HFF-Myc (cell line): ENCODE data around the gene GABRB2.
"Not testable (repeated sequence)": the region's sequence is repeated elsewhere in the genome, so short reads cannot be mapped to it uniquely, and the experiment has no call there.

Experiments
- DNase-seq: peaks from one replicate; pipeline ENCODE4 v3.0.0-alpha.2; 2011; ENCODE audit warnings: low read depth; ENCODE audit errors: extremely low read depth
- H3K4me3 ChIP-seq: replicated peaks from 2 replicates; pipeline ENCODE4 v1.5.1; 2011; ENCODE audit warnings: low read depth, mild to moderate bottlenecking, control low read depth, low read length
- CTCF ChIP-seq: IDR thresholded peaks from 2 replicates; pipeline ENCODE4 v1.5.1; 2012; ENCODE audit warnings: mild to moderate bottlenecking, low read depth, low read length, control low read depth; ENCODE audit errors: missing control alignments

GABRB2 gene

GRCh38 chr5:161302559-161302958 lies 244.0 kb downstream of the GABRB2 start:
- DNase-seq = no peak
- H3K4me3 ChIP-seq = no peak overlapping the region
- TF ChIP-seq CTCF = no peak

DNA sequence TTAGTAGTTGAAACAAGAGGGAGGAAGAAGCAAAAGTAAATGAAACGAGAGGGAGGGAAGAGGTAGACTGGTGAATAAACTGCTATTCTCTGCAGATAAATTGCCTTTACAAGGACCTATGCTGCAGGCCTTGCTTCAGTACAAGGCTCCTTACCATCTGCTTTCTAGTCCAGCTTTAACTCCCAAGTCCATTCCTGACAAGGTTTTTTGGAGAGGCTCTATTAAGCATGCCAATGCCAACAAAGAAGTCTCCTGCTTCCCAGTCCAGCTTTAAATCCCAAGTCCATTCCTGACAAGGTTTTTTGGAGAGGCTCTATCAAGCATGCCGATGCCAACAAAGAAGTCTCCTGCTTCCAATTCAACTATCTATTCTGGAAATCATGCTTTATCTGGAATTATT lies 244.9 kb downstream of the GABRB2 start:
- no peak for DNase-seq
- no peak for TF ChIP-seq CTCF
- no peak overlapping the region for H3K4me3 ChIP-seq

DNA sequence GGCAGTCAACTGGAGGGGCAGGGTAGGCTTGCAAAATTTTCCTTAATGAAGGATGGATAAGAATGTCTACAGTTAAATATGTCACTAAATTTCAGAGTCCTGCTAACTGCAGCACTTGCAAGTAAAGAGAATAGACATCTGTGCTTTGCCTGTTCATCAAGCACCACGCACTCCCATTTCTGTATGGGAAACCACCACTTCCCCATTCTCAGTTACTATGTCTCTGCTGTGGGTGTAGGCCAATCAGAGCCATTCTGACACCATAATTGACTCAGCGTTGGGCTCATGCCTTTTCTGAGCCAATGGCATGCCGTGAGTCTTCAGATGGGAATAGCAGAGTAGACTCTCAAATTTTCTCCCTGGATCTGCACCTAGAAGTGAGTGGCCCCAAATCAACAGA lies 247.5 kb downstream of the GABRB2 start:
- TF ChIP-seq CTCF = no peak
- no peak overlapping the region for H3K4me3 ChIP-seq
- DNase-seq = no peak

DNA sequence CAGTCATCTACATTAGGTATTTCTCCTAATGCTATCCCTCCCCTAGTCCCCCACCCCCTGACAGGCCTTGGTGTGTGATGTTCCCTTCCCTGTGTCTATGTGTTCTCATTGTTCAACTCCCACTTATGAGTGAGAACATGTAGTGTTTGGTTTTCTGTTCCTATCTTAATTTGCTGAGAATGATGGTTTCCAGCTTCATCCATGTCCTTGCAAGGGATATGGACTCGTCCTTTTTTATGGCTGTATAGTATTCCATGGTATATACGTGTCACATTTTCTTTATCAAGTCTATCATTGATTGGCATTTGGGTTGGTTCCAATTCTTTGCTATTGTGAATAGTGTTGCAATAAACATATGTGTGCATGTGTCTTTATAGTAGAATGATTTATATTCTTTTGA lies 249.1 kb downstream of the GABRB2 start:
- not testable (repeated sequence) for H3K4me3 ChIP-seq, DNase-seq

DNA sequence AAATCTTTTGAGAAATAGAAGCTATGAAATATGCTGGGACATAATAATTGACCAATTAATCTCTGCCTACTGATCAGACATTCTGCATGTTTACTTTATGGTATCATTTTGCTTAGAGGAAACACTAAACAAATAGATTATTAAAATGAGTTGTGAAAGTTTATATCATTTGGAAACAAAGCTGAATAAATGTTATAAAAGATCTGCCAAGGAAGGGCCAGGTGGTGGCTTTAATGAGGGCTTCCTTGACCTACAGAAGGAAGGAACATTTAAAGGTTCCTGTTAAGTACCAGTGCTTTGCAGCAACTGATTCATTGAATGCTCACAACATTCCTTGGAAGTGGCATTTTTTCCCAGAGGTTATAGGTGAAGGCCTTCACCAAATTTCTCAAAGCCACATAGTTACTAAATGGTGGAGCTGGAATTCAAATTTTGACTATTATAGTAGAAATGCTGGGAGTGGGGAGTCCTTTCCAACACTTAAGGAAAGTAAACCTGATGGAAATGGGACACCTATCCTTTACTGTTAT lies 250.7 kb downstream of the GABRB2 start:
- TF ChIP-seq CTCF = no peak
- no peak for DNase-seq
- H3K4me3 ChIP-seq = no peak overlapping the region

DNA sequence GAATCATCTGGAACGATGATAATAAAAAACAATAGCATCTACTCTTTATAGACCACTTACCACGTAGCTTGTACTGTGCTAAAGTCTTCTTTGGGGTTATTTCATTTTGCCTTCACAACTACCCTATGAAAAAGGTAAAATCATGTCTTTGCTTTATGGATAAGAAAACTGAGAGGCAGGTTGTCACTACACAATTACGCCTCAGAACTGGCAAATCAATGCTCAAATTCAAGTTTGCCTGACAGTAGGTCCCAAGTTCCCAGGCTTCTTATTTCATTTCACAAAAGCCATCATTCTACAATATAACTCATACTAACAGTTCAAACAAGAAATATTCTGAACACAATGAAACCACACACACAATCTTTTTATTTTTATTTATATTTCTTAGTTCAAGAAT lies 258.5 kb downstream of the GABRB2 start:
- TF ChIP-seq CTCF = no peak

GRCh38 chr5:161287436-161287835 lies 259.1 kb downstream of the GABRB2 start:
- no peak for TF ChIP-seq CTCF
- no peak overlapping the region for H3K4me3 ChIP-seq
- DNase-seq = no peak

More for the DNA sequence above, 258.5 kb downstream of the GABRB2 start:
- no peak overlapping the region for H3K4me3 ChIP-seq
- no peak for DNase-seq
